OCI-LY3 (cell line): ENCODE measurements around the gene ZNF32.
A peak's percentile ranks its signal among the peaks of the same experiment; 100 is the strongest.

ENCODE experiments used
- H2AFZ ChIP-seq: fragments of 200-600, 300-600 bp; shearing (Covaris generic); 2 replicates; pipeline ENCODE4 v1.6.0; 2014; ENCODE audit warnings: antibody characterized with exemption, low read depth, low read length
- H3K27ac ChIP-seq: fragments of 200-600, 300-600 bp; sonication (generic); 2 replicates; pipeline ENCODE4 v1.5.1; 2014; ENCODE audit warnings: mild to moderate bottlenecking, low read length, moderate library complexity, mixed read lengths
- H3K27me3 ChIP-seq: fragments of 200-600, 300-600 bp; sonication (generic); 2 replicates; pipeline ENCODE4 v1.6.1; 2014; ENCODE audit warnings: low read depth, low read length, mixed read lengths
- H3K36me3 ChIP-seq: fragments of 200-600, 300-600 bp; sonication (generic); replicated peaks from 2 replicates; pipeline ENCODE3; 2014; ENCODE audit warnings: low read depth, low read length, mixed read lengths
- H3K4me1 ChIP-seq: fragments of 300-600, 200-600 bp; sonication (generic); 2 replicates; pipeline ENCODE4 v1.6.1; 2014; ENCODE audit warnings: low read length, mixed read lengths
- H3K4me2 ChIP-seq: fragments of 200-600, 300-600 bp; sonication (generic); 2 replicates; pipeline ENCODE4 v1.6.1; 2014; ENCODE audit warnings: low read length, mixed read lengths
- H3K4me3 ChIP-seq: fragments of 300-600, 200-600 bp; sonication (generic); 2 replicates; pipeline ENCODE4 v1.5.1; 2014; ENCODE audit warnings: antibody characterized with exemption, mild to moderate bottlenecking, low read length, moderate library complexity
- H3K79me2 ChIP-seq: fragments of 300-600, 200-600 bp; shearing (Covaris generic); 2 replicates; pipeline ENCODE4 v1.6.1; 2014; ENCODE audit warnings: mild to moderate bottlenecking, low read length, mixed read lengths
- H3K9ac ChIP-seq: fragments of 300-600, 200-600 bp; shearing (Covaris generic); 2 replicates; pipeline ENCODE4 v1.6.0; 2014; ENCODE audit warnings: mild to moderate bottlenecking, low read length, moderate library complexity
- H3K9me3 ChIP-seq: fragments of 200-600, 300-600 bp; shearing (Covaris generic); 2 replicates; pipeline ENCODE4 v1.6.1; 2014; ENCODE audit warnings: low read length, mixed read lengths; ENCODE audit not compliant: insufficient read depth
- H4K20me1 ChIP-seq: fragments of 200-600, 300-600 bp; sonication (generic); 2 replicates; pipeline ENCODE4 v1.6.1; 2016; ENCODE audit warnings: low read length, mixed read lengths; ENCODE audit not compliant: insufficient read depth
- CTCF ChIP-seq: fragments of 200-600, 300-600 bp; sonication (generic); IDR thresholded peaks from 2 replicates; pipeline ENCODE4 v1.5.1; 2014; ENCODE audit warnings: antibody characterized with exemption, low read length, low read depth
- EZH2phosphoT487 ChIP-seq: fragments of 200-600 bp; shearing (Covaris generic); IDR thresholded peaks from 2 replicates; pipeline ENCODE4 v1.6.1; 2018; ENCODE audit warnings: antibody characterized with exemption, mixed run types, low read depth

Gene ZNF32

GRCh38 chr10:43691485-43691884 is 42.8 kb upstream of the ZNF32 start:
- H3K4me1 ChIP-seq = no peaks in the 10 kb centered on the region
- no peak overlapping the region for H3K4me2 ChIP-seq
- H3K4me3 ChIP-seq = no peak overlapping the region
- H4K20me1 ChIP-seq = no peaks in the 10 kb centered on the region
- H3K36me3 ChIP-seq = no peaks in the 10 kb centered on the region
- no peak overlapping the region for H3K27ac ChIP-seq
- H3K27me3 ChIP-seq = no peaks in the 10 kb centered on the region; the same call in 1 of the 2 replicates
- H2AFZ ChIP-seq = no peak overlapping the region
- no peaks in the 10 kb centered on the region for H3K79me2 ChIP-seq
- TF ChIP-seq EZH2phosphoT487 (no peak), CTCF (no peak)
- H3K9ac ChIP-seq = no peak overlapping the region
- no peaks in the 10 kb centered on the region for H3K9me3 ChIP-seq

- H3K4me2 ChIP-seq = peak overlapping the region; percentile 68
- no peaks in the 10 kb centered on the region for H3K4me1 ChIP-seq
- peak overlapping the region; percentile 65 for H3K4me3 ChIP-seq
- H3K36me3 ChIP-seq = no peaks in the 10 kb centered on the region
- H3K9ac ChIP-seq = no peak overlapping the region
- no peaks in the 10 kb centered on the region for H3K9me3 ChIP-seq
- peak overlapping the region; percentile 46; the same call in 1 of the 2 replicates for H2AFZ ChIP-seq
- H3K27ac ChIP-seq = no peak overlapping the region
- TF ChIP-seq CTCF (peak; percentile 47), EZH2phosphoT487 (no peak)
- no peaks in the 10 kb centered on the region for H4K20me1 ChIP-seq
- no peaks in the 10 kb centered on the region; the same call in 1 of the 2 replicates for H3K27me3 ChIP-seq
- H3K79me2 ChIP-seq = no peaks in the 10 kb centered on the region
Measured at GRCh38 chr10:43689955-43690771, 41.5 kb upstream of the ZNF32 start.

- no peak for TF ChIP-seq CTCF
- no peak for TF ChIP-seq EZH2phosphoT487
- no peak overlapping the region for H3K27ac ChIP-seq
- H3K4me3 ChIP-seq = peak overlapping the region; percentile 65
- H3K36me3 ChIP-seq = no peaks in the 10 kb centered on the region
- H3K79me2 ChIP-seq = no peaks in the 10 kb centered on the region
- H3K27me3 ChIP-seq = no peaks in the 10 kb centered on the region; the same call in 1 of the 2 replicates
- H3K4me1 ChIP-seq = no peaks in the 10 kb centered on the region
- H4K20me1 ChIP-seq = no peaks in the 10 kb centered on the region
- H2AFZ ChIP-seq = peak overlapping the region; percentile 46; the same call in 1 of the 2 replicates
- no peak overlapping the region for H3K9ac ChIP-seq
- peak overlapping the region; percentile 52 for H3K4me2 ChIP-seq
- H3K9me3 ChIP-seq = no peaks in the 10 kb centered on the region
Measured at GRCh38 chr10:43689618-43689954, 40.9 kb upstream of the ZNF32 start.

GRCh38 chr10:43689007-43689491 is 40.4 kb upstream of the ZNF32 start:
- Histone ChIP-seq H3K36me3 (no peaks in the 10 kb centered on the region), H3K9me3 (no peaks in the 10 kb centered on the region), H3K79me2 (no peaks in the 10 kb centered on the region), H3K9ac (no peak overlapping the region), H2AFZ (no peak overlapping the region), H4K20me1 (no peaks in the 10 kb centered on the region), H3K27ac (no peak overlapping the region), H3K27me3 (no peaks in the 10 kb centered on the region; the same call in 1 of the 2 replicates), H3K4me2 (no peak overlapping the region), H3K4me1 (no peaks in the 10 kb centered on the region), H3K4me3 (no peak overlapping the region)
- no peak for TF ChIP-seq EZH2phosphoT487
- no peak for TF ChIP-seq CTCF
